ENCODE results near the gene MOAP1. TPM values are rescaled to one million over a fixed set of nuclear protein-coding genes. Genes with fewer than 3 reads are reported as not detected.
"Not testable (repeated sequence)": the region's sequence is repeated elsewhere in the genome, so short reads cannot be mapped to it uniquely, and the experiment has no call there.

Gene MOAP1
- total and polyA plus RNA-seq, 8 donors: 7.9 to 21.4 (median 10.1) TPM

- Histone ChIP-seq H3K27ac (peak overlapping the region in 2 of 4 donors; percentile 50 to 57), H3K4me1 (no peaks in the 10 kb centered on the region), H3K9me3 (no peaks in the 10 kb centered on the region), H3K4me3 (no peak overlapping the region), H3K36me3 (no peaks in the 10 kb centered on the region), H3K27me3 (no peaks in the 10 kb centered on the region)
- no peak for TF ChIP-seq CTCF (IDR thresholded peaks at IDR 0.05)
- ATAC-seq (peak in 3 of 4 donors; percentile 35 to 65 (median 62)), FAIRE-seq (no peak), DNase-seq (no peak)
- intact Hi-C loops (cut with DNase I): no loop called here
- WGBS, 2 donors: 42 to 44% methylated on average over 10 of the region's 10 CpGs
These were observed 10.7 kb downstream of the MOAP1 start for GRCh38 chr14:93173943-93174395.

- 78 to 79% methylated on average over 4 of the region's 4 CpGs for WGBS, 2 donors
- intact Hi-C loops (cut with DNase I): no loop called here
These were observed 13.3 kb downstream of the MOAP1 start for GRCh38 chr14:93171376-93171775.

GRCh38 chr14:93170141-93170540 is 14.6 kb downstream of the MOAP1 start:
- FAIRE-seq; H3K27ac ChIP-seq; intact Hi-C loops (cut with DNase I); H3K27me3 ChIP-seq; H3K9me3 ChIP-seq; ATAC-seq; H3K4me3 ChIP-seq; H3K36me3 ChIP-seq; H3K4me1 ChIP-seq: not testable (repeated sequence)
- WGBS, 2 donors: 94 to 98% methylated on average over 12 to 20 of the region's 20 CpGs
- DNase-seq: peak in 1 of 6 donors; percentile 38

More at GRCh38 chr14:93171376-93171775, 13.3 kb downstream of the MOAP1 start:
- no peak overlapping the region for H3K27ac ChIP-seq
- no peak for ATAC-seq
- no peaks in the 10 kb centered on the region for H3K27me3 ChIP-seq
- TF ChIP-seq CTCF (IDR thresholded peaks at IDR 0.05): no peak
- no peak overlapping the region for H3K4me3 ChIP-seq
- no peaks in the 10 kb centered on the region for H3K4me1 ChIP-seq
- H3K36me3 ChIP-seq: no peaks in the 10 kb centered on the region
- no peaks in the 10 kb centered on the region for H3K9me3 ChIP-seq
- peak in 1 of 6 donors; percentile 16 for DNase-seq
- no peak for FAIRE-seq

- peak in 1 of 6 donors; percentile 6 for DNase-seq
These were observed 15.1 kb downstream of the MOAP1 start for GRCh38 chr14:93169619-93170018.

GRCh38 chr14:93168610-93169009 is 16.1 kb downstream of the MOAP1 start:
- ATAC-seq; H3K27ac ChIP-seq; H3K4me1 ChIP-seq; FAIRE-seq; intact Hi-C loops (cut with DNase I); H3K27me3 ChIP-seq; H3K36me3 ChIP-seq; H3K4me3 ChIP-seq; H3K9me3 ChIP-seq: not testable (repeated sequence)
- WGBS, 2 donors: 88 to 92% methylated on average over 9 of the region's 9 CpGs
- DNase-seq: peak in 1 of 6 donors; percentile 3

More at GRCh38 chr14:93169619-93170018, 15.1 kb downstream of the MOAP1 start:
- H3K4me3 ChIP-seq; H3K27me3 ChIP-seq; intact Hi-C loops (cut with DNase I); FAIRE-seq; H3K9me3 ChIP-seq; H3K36me3 ChIP-seq; ATAC-seq; H3K4me1 ChIP-seq; H3K27ac ChIP-seq: not testable (repeated sequence)
- 83 to 86% methylated on average over 6 of the region's 6 CpGs for WGBS, 2 donors

- H3K4me3 ChIP-seq; intact Hi-C loops (cut with DNase I); ATAC-seq; H3K27me3 ChIP-seq; H3K36me3 ChIP-seq; FAIRE-seq; H3K4me1 ChIP-seq; H3K9me3 ChIP-seq: not testable (repeated sequence)
- H3K27ac ChIP-seq: peak overlapping the region in 3 of 4 donors; percentile 9 to 77 (median 63)
- peak in 1 of 6 donors; percentile 19 for DNase-seq
- 74% methylated on average over 26 of the region's 26 CpGs for WGBS, 2 donors
These were observed 19.1 kb downstream of the MOAP1 start for GRCh38 chr14:93165271-93166265.

Data from pancreas (tissue), 10 donors.